Measurements from ENCODE around the gene APPBP2. TPM values are rescaled to one million over a fixed set of nuclear protein-coding genes. Genes with fewer than 3 reads are reported as not detected.

APPBP2 gene
- polyA plus RNA-seq, 2 of the 4 experiments (the other 2 are of a cell fraction), result 31.6 to 32.1 TPM

DNA sequence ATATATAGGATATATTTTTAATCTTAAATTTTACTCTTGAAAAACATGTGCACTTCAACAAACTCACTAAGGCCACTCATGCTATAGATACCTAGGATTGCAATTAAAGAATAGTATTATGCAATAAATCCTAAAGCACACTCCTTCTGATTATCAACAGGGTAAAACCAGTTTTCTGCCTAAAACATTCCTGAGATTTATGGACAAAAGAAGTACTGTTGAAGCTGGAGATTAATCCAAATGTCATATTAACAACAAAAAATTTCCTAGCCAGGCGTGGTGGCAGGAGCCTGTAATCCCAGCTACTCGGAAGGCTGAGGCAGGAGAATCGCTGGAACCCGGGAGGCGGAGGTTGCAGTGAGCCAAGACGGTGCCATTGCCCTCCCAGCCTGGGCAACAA lies 82.3 kb downstream of the APPBP2 start:
- ATAC-seq, result no peak
- CTCF ChIA-PET, result no interaction called here
- WGBS (ENCODE audit: missing lambda C conversion rate), result over 99% methylated on average over 6 of the region's 6 CpGs
- Histone ChIP-seq H3K4me1 (peaks cover 5% of the 10 kb centered on the region; the same call in 2 of the 3 replicates), H3K9me3 (no peaks in the 10 kb centered on the region), H3K27ac (no peak overlapping the region), H3K4me2 (no peak overlapping the region), H3K4me3 (no peak overlapping the region)
- no peak for TF ChIP-seq ZC3H11A (IDR thresholded peaks at IDR 0.05)
- TF ChIP-seq CEBPB (IDR thresholded peaks at IDR 0.05), result 0 out of 4 replicates have a peak, but pooled peaks have one; percentile 12 to 20
- DNase-seq (ENCODE audit: low read depth in 1 of 2, low spot score in 1 of 2), result no peak
- no peak for FAIRE-seq
- POLR2A ChIA-PET, result no interaction called here

DNA sequence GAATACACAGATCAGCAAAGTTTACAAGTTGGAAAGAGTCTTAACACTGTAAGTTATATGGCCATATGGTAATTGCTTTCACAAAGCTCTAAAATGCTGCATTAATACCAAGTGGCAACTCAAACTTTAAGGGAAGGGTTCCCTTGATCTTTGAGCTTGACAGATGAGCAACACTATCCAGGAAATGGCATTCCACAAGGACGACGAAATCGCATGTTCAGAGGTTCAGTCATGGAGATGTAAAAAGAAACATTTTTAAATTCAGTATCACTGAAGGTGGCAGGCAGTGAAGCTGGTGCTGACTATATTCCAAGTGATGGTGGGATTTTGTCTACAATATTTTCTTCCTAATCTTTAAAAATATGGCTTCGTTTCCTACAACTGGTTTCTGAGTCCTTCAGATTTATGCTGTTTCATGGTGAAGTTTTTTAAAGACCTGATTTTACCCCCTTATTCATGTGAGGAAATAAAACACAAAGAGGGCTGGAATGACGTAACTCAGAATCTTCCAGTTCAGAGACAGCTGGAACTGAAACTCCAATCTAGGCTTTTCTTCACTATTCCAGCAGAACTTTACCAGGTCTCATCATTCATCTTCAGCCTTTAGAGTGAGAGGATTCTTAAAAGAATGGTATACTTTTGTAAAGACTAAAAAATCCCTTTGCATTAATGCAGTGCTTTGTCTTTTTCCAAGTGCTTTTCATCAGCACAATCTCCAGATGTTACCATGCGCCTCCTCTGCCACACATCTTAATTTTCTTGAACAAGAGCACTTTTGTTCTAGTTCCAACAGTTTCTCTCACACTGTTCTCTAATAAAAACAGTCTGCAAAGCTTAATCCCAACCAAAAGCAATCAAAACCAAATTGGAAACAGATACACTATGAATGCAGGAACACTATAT lies 83.5 kb downstream of the APPBP2 start:
- CTCF ChIA-PET, result interaction anchor here (0.9 to 2.7 kb wide), 3 partner anchors 11 to 301 kb away, joined by 3 to 11 read pairs (median 8); no protein-coding TSS in a partner anchor

DNA sequence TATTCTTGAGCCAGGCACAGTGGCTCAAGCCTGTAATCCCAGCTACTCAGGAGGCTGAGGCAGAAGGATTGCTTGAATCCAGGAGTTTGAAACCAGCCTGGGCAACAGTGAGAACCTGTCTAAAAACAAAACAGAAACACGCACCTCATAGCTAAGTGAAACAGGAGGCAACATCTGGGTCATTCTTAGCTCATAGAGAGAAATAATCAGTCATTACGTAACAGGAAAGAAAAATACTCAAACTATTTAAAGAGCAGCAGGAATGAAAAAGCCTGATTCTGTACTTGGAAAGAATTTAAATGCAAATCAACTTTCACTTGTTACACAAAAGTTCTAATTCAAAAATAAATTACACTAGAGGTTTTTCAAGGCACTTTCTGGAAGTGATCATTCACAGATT lies 86.5 kb downstream of the APPBP2 start:
- ChIA-PET POLR2A (interaction anchor here (0.7 kb wide), 1 partner anchor 13 kb away, joined by 3 read pairs; no protein-coding TSS in a partner anchor), CTCF (interaction anchor here (1.2 to 1.4 kb wide), 2 partner anchors 18 to 298 kb away, joined by 4 to 9 read pairs; no protein-coding TSS in a partner anchor)
- ATAC-seq (no peak), DNase-seq (ENCODE audit: low read depth in 1 of 2, low spot score in 1 of 2) (no peak), FAIRE-seq (no peak)
- 78% methylated on average over 2 of the region's 2 CpGs for WGBS (ENCODE audit: missing lambda C conversion rate)
- H3K4me2 ChIP-seq, result no peak overlapping the region
- H3K27ac ChIP-seq, result no peak overlapping the region
- TF ChIP-seq EHF (CRISPR knock-in tag; IDR thresholded peaks at IDR 0.05), result no peak
- TF ChIP-seq KDM1A (IDR thresholded peaks at IDR 0.05; ENCODE audit: low read depth), result no peak
- no peak for TF ChIP-seq CHD4 (IDR thresholded peaks at IDR 0.05; ENCODE audit: borderline replicate concordance)
- H3K4me1 ChIP-seq, result peaks cover 5% of the 10 kb centered on the region; the same call in 2 of the 3 replicates
- no peak overlapping the region for H3K4me3 ChIP-seq
- H3K9me3 ChIP-seq, result no peaks in the 10 kb centered on the region

More for the DNA sequence above, 83.5 kb downstream of the APPBP2 start:
- peak; percentile 18 for FAIRE-seq
- no peak for DNase-seq (ENCODE audit: low read depth in 1 of 2, low spot score in 1 of 2)
- Histone ChIP-seq H3K9me3 (no peaks in the 10 kb centered on the region), H3K27ac (no peak overlapping the region), H3K4me2 (no peak overlapping the region), H3K4me3 (no peak overlapping the region), H3K4me1 (peaks cover 5% of the 10 kb centered on the region; the same call in 2 of the 3 replicates)
- POLR2A ChIA-PET, result no interaction called here
- no peak for TF ChIP-seq EHMT2 (IDR thresholded peaks at IDR 0.05; ENCODE audit: low read depth)
- no peak for TF ChIP-seq MAZ (IDR thresholded peaks at IDR 0.05; ENCODE audit: borderline replicate concordance, low read depth, low read length)
- no peak for TF ChIP-seq FOXS1 (CRISPR knock-in tag; IDR thresholded peaks at IDR 0.05)
- no peak for TF ChIP-seq RARB (CRISPR knock-in tag; IDR thresholded peaks at IDR 0.05)
- 79% methylated on average over 6 of the region's 6 CpGs for WGBS (ENCODE audit: missing lambda C conversion rate)
- ATAC-seq, result peak; percentile 13 to 26; a peak in 1 of 6 replicates

DNA sequence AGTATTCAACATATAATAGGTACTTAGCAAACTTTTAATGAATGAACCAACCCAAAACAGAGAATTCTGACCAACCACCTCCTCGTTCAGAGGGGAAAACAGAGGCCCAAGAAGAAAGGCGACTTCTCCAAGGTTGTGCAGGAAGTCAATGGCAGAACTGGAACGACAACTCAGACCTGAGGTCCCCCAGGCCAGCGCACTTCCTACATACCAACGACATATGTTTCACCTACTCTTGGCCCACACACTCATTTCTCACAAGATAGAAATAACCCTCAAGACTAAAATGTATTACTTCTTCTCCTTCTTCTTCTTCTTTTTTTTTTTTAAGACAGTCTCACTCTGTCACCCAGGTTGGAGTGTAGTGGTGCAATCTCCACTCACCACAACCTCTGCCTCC lies 89.4 kb downstream of the APPBP2 start:
- DNase-seq (ENCODE audit: low read depth in 1 of 2, low spot score in 1 of 2), result no peak
- Histone ChIP-seq H3K4me1 (no peaks in the 10 kb centered on the region; the same call in 2 of the 3 replicates), H3K27ac (no peak overlapping the region), H3K9me3 (peaks cover 2% of the 10 kb centered on the region; the same call in 1 of the 3 replicates), H3K4me3 (no peak overlapping the region), H3K4me2 (no peak overlapping the region)
- CTCF ChIA-PET, result interaction anchor here (0.6 to 1.4 kb wide), 28 partner anchors 8 to 355 kb away, joined by 3 to 5 read pairs (median 3); no protein-coding TSS in a partner anchor
- TF ChIP-seq CHD4 (IDR thresholded peaks at IDR 0.05; ENCODE audit: borderline replicate concordance) (no peak), FOSB (CRISPR knock-in tag; IDR thresholded peaks at IDR 0.05) (no peak), ZFP36 (IDR thresholded peaks at IDR 0.05; ENCODE audit: borderline replicate concordance, partially characterized antibody) (no peak), HOXB5 (CRISPR knock-in tag; IDR thresholded peaks at IDR 0.05) (no peak), KDM1A (IDR thresholded peaks at IDR 0.05; ENCODE audit: low read depth) (no peak), TFCP2L1 (CRISPR knock-in tag; IDR thresholded peaks at IDR 0.05) (no peak), BHLHE40 (IDR thresholded peaks at IDR 0.05; ENCODE audit: low read depth, low read length) (no peak), HDAC2 (IDR thresholded peaks at IDR 0.05) (no peak), ZC3H11A (IDR thresholded peaks at IDR 0.05) (no peak), NPAS2 (CRISPR knock-in tag; IDR thresholded peaks at IDR 0.05; ENCODE audit: borderline replicate concordance) (no peak)
- TF ChIP-seq, protein P1, sequence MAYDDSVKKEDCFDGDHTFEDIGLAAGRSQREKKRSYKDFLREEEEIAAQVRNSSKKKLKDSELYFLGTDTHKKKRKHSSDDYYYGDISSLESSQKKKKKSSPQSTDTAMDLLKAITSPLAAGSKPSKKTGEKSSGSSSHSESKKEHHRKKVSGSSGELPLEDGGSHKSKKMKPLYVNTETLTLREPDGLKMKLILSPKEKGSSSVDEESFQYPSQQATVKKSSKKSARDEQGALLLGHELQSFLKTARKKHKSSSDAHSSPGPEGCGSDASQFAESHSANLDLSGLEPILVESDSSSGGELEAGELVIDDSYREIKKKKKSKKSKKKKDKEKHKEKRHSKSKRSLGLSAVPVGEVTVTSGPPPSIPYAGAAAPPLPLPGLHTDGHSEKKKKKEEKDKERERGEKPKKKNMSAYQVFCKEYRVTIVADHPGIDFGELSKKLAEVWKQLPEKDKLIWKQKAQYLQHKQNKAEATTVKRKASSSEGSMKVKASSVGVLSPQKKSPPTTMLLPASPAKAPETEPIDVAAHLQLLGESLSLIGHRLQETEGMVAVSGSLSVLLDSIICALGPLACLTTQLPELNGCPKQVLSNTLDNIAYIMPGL (CRISPR knock-in tag; IDR thresholded peaks at IDR 0.05; ENCODE audit: borderline replicate concordance), result no peak
- 57% methylated on average over 5 of the region's 5 CpGs for WGBS (ENCODE audit: missing lambda C conversion rate)
- FAIRE-seq, result no peak
- POLR2A ChIA-PET, result no interaction called here
- ATAC-seq, result no peak

Data from A549 (cell line).